ENCODE measurements around the gene SNTG2.

SNTG2 gene

GRCh38 chr2:1115843-1116539 lies 165.3 kb downstream of the SNTG2 start:
- DNase-seq (ENCODE audit: extremely low read depth, low read depth) = no peak
- TF ChIP-seq CTCF (IDR thresholded peaks at IDR 0.05; ENCODE audit: low read depth, low read length) = no peak

- TF ChIP-seq CTCF (IDR thresholded peaks at IDR 0.05; ENCODE audit: low read depth, low read length) = no peak
- no peak for DNase-seq (ENCODE audit: extremely low read depth, low read depth)
These were observed 166.9 kb downstream of the SNTG2 start for GRCh38 chr2:1117569-1117968.

GRCh38 chr2:1125217-1125616 lies 174.6 kb downstream of the SNTG2 start:
- DNase-seq (ENCODE audit: extremely low read depth, low read depth) = no peak
- no peak for TF ChIP-seq CTCF (IDR thresholded peaks at IDR 0.05; ENCODE audit: low read depth, low read length)

- no peak for TF ChIP-seq CTCF (IDR thresholded peaks at IDR 0.05; ENCODE audit: low read depth, low read length)
- DNase-seq (ENCODE audit: extremely low read depth, low read depth) = no peak
These were observed 175.2 kb downstream of the SNTG2 start for GRCh38 chr2:1125633-1126370.

- DNase-seq (ENCODE audit: extremely low read depth, low read depth) = no peak
- no peak for TF ChIP-seq CTCF (IDR thresholded peaks at IDR 0.05; ENCODE audit: low read depth, low read length)
These were observed 179.3 kb downstream of the SNTG2 start for GRCh38 chr2:1129982-1130381.

GRCh38 chr2:1130922-1131321 lies 180.3 kb downstream of the SNTG2 start:
- DNase-seq (ENCODE audit: extremely low read depth, low read depth) = no peak

More at GRCh38 chr2:1130922-1131321, 180.3 kb downstream of the SNTG2 start:
- TF ChIP-seq CTCF (IDR thresholded peaks at IDR 0.05; ENCODE audit: low read depth, low read length) = no peak
